HEK293 (cell line): ENCODE results near the gene HEPACAM.

Source experiments
- CTCF ChIA-PET: fragments of 350-600 bp; formaldehyde crosslinking; extraction: SDS; loops from one replicate; lab custom pipeline; 2021; ENCODE audit warnings: antibody characterized with exemption; lab: Yijun Ruan, JAX
- POLR2A ChIA-PET: fragments of 300-600 bp; formaldehyde crosslinking; extraction: SDS; loops from one replicate; lab custom pipeline; 2020; ENCODE audit warnings: antibody characterized with exemption, inconsistent platforms; lab: Yijun Ruan, JAX
- H3K27ac ChIP-seq: fragments of 200-500 bp; sonication (Bioruptor generic); 2 replicates; pipeline ENCODE4 v1.5.1; 2014; ENCODE audit warnings: low read depth, low read length, control low read depth, inconsistent platforms; ENCODE audit errors: extremely low read depth
- H3K36me3 ChIP-seq, 2 experiments: fragments of 200-500 bp in 1 of 2; sonication (Bioruptor generic) in 1 of 2; 1 replicate in 1 of 2; 2 replicates in 1 of 2; pipeline ENCODE4 v1.5.1; 2014 to 2017; ENCODE audit warnings: inconsistent platforms in 2 of 2, low read length in 2 of 2; ENCODE audit not compliant: control insufficient read depth in 2 of 2, insufficient read depth in 1 of 2
- H3K4me1 ChIP-seq: fragments of 200-500 bp; sonication (Bioruptor generic); 2 replicates; pipeline ENCODE4 v1.5.1; 2014; ENCODE audit warnings: mild to moderate bottlenecking, low read length, inconsistent platforms; ENCODE audit not compliant: control insufficient read depth, insufficient read depth
- H3K4me3 ChIP-seq: 2 replicates; pipeline ENCODE4 v1.5.1; 2011; ENCODE audit warnings: low read depth, mild to moderate bottlenecking, control low read depth, low read length, moderate library complexity
- H3K9me3 ChIP-seq: fragments of 200-500 bp; sonication (Bioruptor generic); 2 replicates; pipeline ENCODE4 v1.5.1; 2014; ENCODE audit warnings: low read depth, low read length, inconsistent platforms; ENCODE audit not compliant: control insufficient read depth, insufficient read depth
- KLF16 ChIP-seq: fragments of 450-650 bp; formaldehyde crosslinking; IDR thresholded peaks from 2 replicates; pipeline ENCODE4 v1.5.1; 2017; ENCODE audit warnings: missing biosample characterization, missing genetic modification characterization
- SALL2 ChIP-seq: fragments of 450-650 bp; formaldehyde crosslinking; IDR thresholded peaks from 2 replicates; pipeline ENCODE4 v1.5.0; 2017; ENCODE audit warnings: missing biosample characterization, mild to moderate bottlenecking, missing genetic modification characterization, borderline replicate concordance
- ZNF112 ChIP-seq: fragments of 450-650 bp; formaldehyde crosslinking; IDR thresholded peaks from 2 replicates; pipeline ENCODE4 v1.5.0; 2017; ENCODE audit warnings: missing biosample characterization, missing genetic modification characterization
- ZNF138 ChIP-seq: fragments of 450-650 bp; formaldehyde crosslinking; IDR thresholded peaks from 2 replicates; pipeline ENCODE4 v1.5.1; 2016; ENCODE audit warnings: missing biosample characterization, missing genetic modification characterization, borderline replicate concordance
- ZNF239 ChIP-seq: fragments of 450-650 bp; formaldehyde crosslinking; IDR thresholded peaks from 2 replicates; pipeline ENCODE4 v1.5.1; 2016; ENCODE audit warnings: missing biosample characterization, missing genetic modification characterization
- ZNF302 ChIP-seq: fragments of 450-650 bp; formaldehyde crosslinking; IDR thresholded peaks from 2 replicates; pipeline ENCODE4 v1.5.1; 2016; ENCODE audit warnings: missing biosample characterization, missing genetic modification characterization, low read depth
- ZNF335 ChIP-seq: fragments of 450-650 bp; formaldehyde crosslinking; conservative IDR thresholded peaks from 2 replicates; pipeline ENCODE4 v1.5.1; 2016; ENCODE audit warnings: missing biosample characterization, missing genetic modification characterization
- ZNF362 ChIP-seq: fragments of 450-650 bp; formaldehyde crosslinking; IDR thresholded peaks from 2 replicates; pipeline ENCODE4 v1.5.1; 2016; ENCODE audit warnings: missing biosample characterization, missing genetic modification characterization
- ZNF391 ChIP-seq: fragments of 450-650 bp; formaldehyde crosslinking; IDR thresholded peaks from 2 replicates; pipeline ENCODE4 v1.5.1; 2016; ENCODE audit warnings: low read depth, missing biosample characterization, missing genetic modification characterization, borderline replicate concordance
- ZNF426 ChIP-seq: fragments of 450-650 bp; formaldehyde crosslinking; IDR thresholded peaks from 2 replicates; pipeline ENCODE4 v1.5.1; 2017; ENCODE audit warnings: missing biosample characterization, missing genetic modification characterization, mild to moderate bottlenecking, inconsistent platforms, moderate library complexity
- ZNF600 ChIP-seq: fragments of 450-650 bp; formaldehyde crosslinking; IDR thresholded peaks from 2 replicates; pipeline ENCODE4 v1.5.1; 2016; ENCODE audit warnings: missing biosample characterization, missing genetic modification characterization
- ZNF624 ChIP-seq: fragments of 450-650 bp; formaldehyde crosslinking; IDR thresholded peaks from 2 replicates; pipeline ENCODE4 v1.5.1; 2017; ENCODE audit warnings: missing biosample characterization, missing genetic modification characterization
- ZNF626 ChIP-seq: fragments of 450-650 bp; sonication (Bioruptor Pico); formaldehyde crosslinking; IDR thresholded peaks from 2 replicates; pipeline ENCODE4 v1.5.1; 2018; ENCODE audit warnings: missing biosample characterization, missing genetic modification characterization, inconsistent platforms
- ZNF776 ChIP-seq: fragments of 450-650 bp; formaldehyde crosslinking; IDR thresholded peaks from 2 replicates; pipeline ENCODE4 v1.5.0; 2017; ENCODE audit warnings: missing biosample characterization, missing genetic modification characterization, borderline replicate concordance
- ZSCAN23 ChIP-seq: fragments of 450-650 bp; formaldehyde crosslinking; IDR thresholded peaks from 2 replicates; pipeline ENCODE4 v1.5.1; 2016; ENCODE audit warnings: missing biosample characterization, missing genetic modification characterization
- ZSCAN5A ChIP-seq: fragments of 450-650 bp; formaldehyde crosslinking; IDR thresholded peaks from 2 replicates; pipeline ENCODE4 v1.5.1; 2016; ENCODE audit warnings: missing biosample characterization, missing genetic modification characterization
- TF ChIP-seq, protein P1 (sequence below): fragments of 450-650 bp; formaldehyde crosslinking; IDR thresholded peaks from 2 replicates; pipeline ENCODE4 v1.5.1; 2016; ENCODE audit warnings: missing biosample characterization, missing genetic modification characterization
- TF ChIP-seq, protein P2 (sequence below): fragments of 450-650 bp; formaldehyde crosslinking; IDR thresholded peaks from 2 replicates; pipeline ENCODE4 v1.5.1; 2016; ENCODE audit warnings: missing biosample characterization, missing genetic modification characterization

The HEPACAM gene

GRCh38 chr11:124873951-124874350 is 61.9 kb downstream of the HEPACAM start:
- CTCF ChIA-PET = interaction anchor here (0.7 to 1.5 kb wide), 3 partner anchors 8 to 52 kb away, joined by 3 to 6 read pairs (median 4); no protein-coding TSS in a partner anchor
- no peaks in the 10 kb centered on the region for H3K36me3 ChIP-seq
- TF ChIP-seq ZNF626 (tag by site-specific recombination) (no peak), ZNF335 (tag by site-specific recombination) (no peak), ZNF600 (no peak), ZNF362 (no peak), KLF16 (no peak), ZNF302 (tag by site-specific recombination) (no peak)
- TF ChIP-seq, protein P1, sequence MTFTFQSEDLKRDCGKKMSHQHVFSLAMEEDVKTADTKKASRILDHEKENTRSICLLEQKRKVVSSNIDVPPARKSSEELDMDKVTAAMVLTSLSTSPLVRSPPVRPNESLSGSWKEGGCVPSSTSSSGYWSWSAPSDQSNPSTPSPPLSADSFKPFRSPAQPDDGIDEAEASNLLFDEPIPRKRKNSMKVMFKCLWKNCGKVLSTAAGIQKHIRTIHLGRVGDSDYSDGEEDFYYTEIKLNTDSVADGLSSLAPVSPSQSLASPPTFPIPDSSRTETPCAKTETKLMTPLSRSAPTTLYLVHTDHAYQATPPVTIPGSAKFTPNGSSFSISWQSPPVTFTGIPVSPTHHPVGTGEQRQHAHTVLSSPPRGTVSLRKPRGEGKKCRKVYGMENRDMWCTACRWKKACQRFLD (tag by site-specific recombination) = no peak

GRCh38 chr11:124872741-124873140 is 63.1 kb downstream of the HEPACAM start:
- TF ChIP-seq ZNF426 (tag by site-specific recombination) (no peak), ZNF138 (no peak), ZNF112 (tag by site-specific recombination) (no peak), SALL2 (tag by site-specific recombination) (no peak), ZNF391 (tag by site-specific recombination) (no peak), ZNF239 (tag by site-specific recombination) (no peak), ZSCAN5A (tag by site-specific recombination) (no peak), ZNF624 (tag by site-specific recombination) (no peak), ZSCAN23 (no peak), KLF16 (no peak), ZNF776 (tag by site-specific recombination) (no peak)
- TF ChIP-seq, protein P2, sequence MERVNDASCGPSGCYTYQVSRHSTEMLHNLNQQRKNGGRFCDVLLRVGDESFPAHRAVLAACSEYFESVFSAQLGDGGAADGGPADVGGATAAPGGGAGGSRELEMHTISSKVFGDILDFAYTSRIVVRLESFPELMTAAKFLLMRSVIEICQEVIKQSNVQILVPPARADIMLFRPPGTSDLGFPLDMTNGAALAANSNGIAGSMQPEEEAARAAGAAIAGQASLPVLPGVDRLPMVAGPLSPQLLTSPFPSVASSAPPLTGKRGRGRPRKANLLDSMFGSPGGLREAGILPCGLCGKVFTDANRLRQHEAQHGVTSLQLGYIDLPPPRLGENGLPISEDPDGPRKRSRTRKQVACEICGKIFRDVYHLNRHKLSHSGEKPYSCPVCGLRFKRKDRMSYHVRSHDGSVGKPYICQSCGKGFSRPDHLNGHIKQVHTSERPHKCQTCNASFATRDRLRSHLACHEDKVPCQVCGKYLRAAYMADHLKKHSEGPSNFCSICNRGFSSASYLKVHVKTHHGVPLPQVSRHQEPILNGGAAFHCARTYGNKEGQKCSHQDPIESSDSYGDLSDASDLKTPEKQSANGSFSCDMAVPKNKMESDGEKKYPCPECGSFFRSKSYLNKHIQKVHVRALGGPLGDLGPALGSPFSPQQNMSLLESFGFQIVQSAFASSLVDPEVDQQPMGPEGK (tag by site-specific recombination) = no peak
- H3K36me3 ChIP-seq = no peaks in the 10 kb centered on the region
- CTCF ChIA-PET = interaction anchor here (1.2 to 1.5 kb wide), 2 partner anchors 35 to 44 kb away, joined by 3 read pairs; no protein-coding TSS in a partner anchor

More at GRCh38 chr11:124873951-124874350, 61.9 kb downstream of the HEPACAM start:
- no peak overlapping the region for H3K4me3 ChIP-seq
- no peak overlapping the region for H3K27ac ChIP-seq
- no peaks in the 10 kb centered on the region for H3K9me3 ChIP-seq
- no peaks in the 10 kb centered on the region for H3K4me1 ChIP-seq
- POLR2A ChIA-PET = no interaction called here

More at GRCh38 chr11:124872741-124873140, 63.1 kb downstream of the HEPACAM start:
- H3K27ac ChIP-seq = no peak overlapping the region
- H3K4me1 ChIP-seq = no peaks in the 10 kb centered on the region
- no peaks in the 10 kb centered on the region for H3K9me3 ChIP-seq
- POLR2A ChIA-PET = no interaction called here
- no peak overlapping the region for H3K4me3 ChIP-seq
